ENCODE measurements around the gene KRT9. TPM values are rescaled to one million over a fixed set of nuclear protein-coding genes. Genes with fewer than 3 reads are reported as not detected.

Gene KRT9
- total and polyA plus RNA-seq, 2 donors (not counting 3 experiments of a cell fraction or from before 2014, with no cell fraction given), result not detected

- H4K20me1 ChIP-seq (replicated peaks; ENCODE audit: control insufficient read depth, extremely low read depth, insufficient read depth, low read length), result no peaks in the 10 kb centered on the region
- CTCF ChIA-PET, result interaction anchor here (0.8 to 5.3 kb wide), 3 partner anchors 9 to 30 kb away, joined by 3 to 66 read pairs (median 3); no protein-coding TSS in a partner anchor
- H3K27me3 ChIP-seq (ENCODE audit: control insufficient read depth in 2 of 2, insufficient read depth in 2 of 2, low read length in 2 of 2), result no peaks in the 10 kb centered on the region
- H3K9me1 ChIP-seq (replicated peaks; ENCODE audit: control insufficient read depth, extremely low read depth, insufficient read depth, low read length), result no peaks in the 10 kb centered on the region
- no peak for TF ChIP-seq POLR2AphosphoS5 (IDR thresholded peaks at IDR 0.05; ENCODE audit: insufficient read depth, low read depth, low read length)
- no peak for TF ChIP-seq GATA2 (IDR thresholded peaks at IDR 0.05; ENCODE audit: insufficient read depth, insufficient read length, low read depth, low read length)
- no peak for TF ChIP-seq JUN (IDR thresholded peaks at IDR 0.05; ENCODE audit: borderline replicate concordance, insufficient read depth, insufficient read length, low read depth)
- no peak for TF ChIP-seq POLR2A (IDR thresholded peaks at IDR 0.05; ENCODE audit: low read depth, low read length)
- TF ChIP-seq CTCF (IDR thresholded peaks at IDR 0.05; ENCODE audit: extremely low read depth in 1 of 2, insufficient read depth in 1 of 2, low read depth in 1 of 2, low read length in 2 of 2), result no peak
- TF ChIP-seq EZH2 (IDR thresholded peaks at IDR 0.05; ENCODE audit: borderline replicate concordance, low read depth, low read length, severe bottlenecking), result no peak
- TF ChIP-seq FOS (IDR thresholded peaks at IDR 0.05; ENCODE audit: borderline replicate concordance, insufficient read depth, low read length), result no peak
- H3K36me3 ChIP-seq (ENCODE audit: control insufficient read depth in 2 of 2, extremely low read depth in 1 of 2, insufficient read depth in 2 of 2, low read length in 2 of 2), result no peaks in the 10 kb centered on the region
- no peak within 1 kb of the TSS for H3K4me2 ChIP-seq (ENCODE audit: insufficient read depth, low read length)
- no peak for DNase-seq (ENCODE audit: low read depth, low spot score)
- BruUV-seq (replicated peaks), result no TSS peak
- no peak for FAIRE-seq
- intact Hi-C loops (cut with micrococcal nuclease) (no loop called here), dilution Hi-C loops (cut with MboI; ENCODE audit: extremely low pct_ligation_motif_present, low sequenced_read_pairs) (no loop called here)
- no peak within 1 kb of the TSS for H3K9ac ChIP-seq (replicated peaks; ENCODE audit: extremely low read depth, insufficient read depth, low read length)
- POLR2A ChIA-PET, result no interaction called here
- no peak within 1 kb of the TSS for H2AFZ ChIP-seq (ENCODE audit: low read depth, low read length)
- peaks cover 24% of the 10 kb centered on the region for H3K4me1 ChIP-seq (ENCODE audit: control insufficient read depth, extremely low read depth, insufficient read depth, low read length)
- H3K4me3 ChIP-seq (replicated peaks in 1 of 3; ENCODE audit: insufficient read depth in 1 of 3, low read depth in 1 of 3, low read length in 3 of 3), result no peak within 1 kb of the TSS
- no peaks in the 10 kb centered on the region for H3K79me2 ChIP-seq (ENCODE audit: control insufficient read depth, insufficient read depth, low read length)
- H3K9me3 ChIP-seq (replicated peaks; ENCODE audit: control insufficient read depth, insufficient read depth, low read length), result no peaks in the 10 kb centered on the region
- no peak within 1 kb of the TSS for H3K27ac ChIP-seq (ENCODE audit: insufficient read depth, low read depth, low read length)
Measured at GRCh38 chr17:41518789-41519449, 52.9 kb downstream of the KRT9 start, which contains the start of gene KRT15. Gene KRT15, minus strand, starts transcription at chr17:41518890. Its CDS starts 63 bp downstream, at chr17:41518827.

Data from endothelial cell of umbilical vein (primary cell).